ENCODE measurements around the gene BLM.
"Not testable (repeated sequence)": the region's sequence is repeated elsewhere in the genome, so short reads cannot be mapped to it uniquely, and the experiment has no call there.

The BLM gene

GRCh38 chr15:90822204-90822955, 105.2 kb downstream of the BLM start:
- no peak for DNase-seq (ENCODE audit: low spot score)

GRCh38 chr15:90823455-90823974, 106.4 kb downstream of the BLM start:
- no peak for DNase-seq (ENCODE audit: low spot score)

- not testable (repeated sequence) for DNase-seq (ENCODE audit: low spot score)
These were observed 108.2 kb downstream of the BLM start for GRCh38 chr15:90825115-90825899.

- not testable (repeated sequence) for DNase-seq (ENCODE audit: low spot score)
These were observed 109.2 kb downstream of the BLM start for GRCh38 chr15:90826206-90826885.

GRCh38 chr15:90826886-90827435, 109.8 kb downstream of the BLM start:
- DNase-seq (ENCODE audit: low spot score): no peak

- no peak for DNase-seq (ENCODE audit: low spot score)
These were observed 111.0 kb downstream of the BLM start for GRCh38 chr15:90828111-90828510.

- DNase-seq (ENCODE audit: low spot score): no peak
These were observed 112.0 kb downstream of the BLM start for GRCh38 chr15:90829126-90829525.

- no peak for DNase-seq (ENCODE audit: low spot score)
These were observed 112.8 kb downstream of the BLM start for GRCh38 chr15:90829942-90830440.

- no peak for DNase-seq (ENCODE audit: low spot score)
These were observed 117.5 kb downstream of the BLM start for GRCh38 chr15:90834626-90835025.

GRCh38 chr15:90836296-90836871, 119.2 kb downstream of the BLM start:
- peak; percentile 70 for DNase-seq (ENCODE audit: low spot score)

GRCh38 chr15:90837094-90837493, 119.9 kb downstream of the BLM start:
- no peak for DNase-seq (ENCODE audit: low spot score)

- no peak for DNase-seq (ENCODE audit: low spot score)
These were observed 121.0 kb downstream of the BLM start for GRCh38 chr15:90838139-90838538.

- no peak for DNase-seq (ENCODE audit: low spot score)
These were observed 121.4 kb downstream of the BLM start for GRCh38 chr15:90838544-90838943.

GRCh38 chr15:90839187-90840071, 122.3 kb downstream of the BLM start:
- DNase-seq (ENCODE audit: low spot score): peak; percentile 70

- no peak for DNase-seq (ENCODE audit: low spot score)
These were observed 123.2 kb downstream of the BLM start for GRCh38 chr15:90840157-90840855.

GRCh38 chr15:90840954-90841353, 123.8 kb downstream of the BLM start:
- no peak for DNase-seq (ENCODE audit: low spot score)

- DNase-seq (ENCODE audit: low spot score): no peak
These were observed 127.5 kb downstream of the BLM start for GRCh38 chr15:90844696-90845095.

- DNase-seq (ENCODE audit: low spot score): peak; percentile 55
These were observed 128.2 kb downstream of the BLM start for GRCh38 chr15:90845201-90845949.

GRCh38 chr15:90849424-90849823, 132.3 kb downstream of the BLM start:
- not testable (repeated sequence) for DNase-seq (ENCODE audit: low spot score)
